Neural cell (in vitro differentiated cells): ENCODE measurements around the gene KRTAP5-8. TPM values are rescaled to one million over a fixed set of nuclear protein-coding genes. Genes with fewer than 3 reads are reported as not detected.

Experiments
- H2AFZ ChIP-seq: fragments of 200-600, 300-800 bp; sonication (generic), shearing (Covaris generic); 2 replicates; pipeline ENCODE4 v1.6.0; 2014; ENCODE audit warnings: low read depth, mild to moderate bottlenecking, antibody characterized with exemption, low read length, moderate library complexity
- H3F3A ChIP-seq: fragments of 200-600 bp; shearing (Covaris generic); 2 replicates; pipeline ENCODE4 v1.6.1; 2016; ENCODE audit warnings: mild to moderate bottlenecking, moderate library complexity, mixed read lengths, antibody characterized with exemption, low read length; ENCODE audit not compliant: insufficient read depth, poor library complexity, severe bottlenecking
- H3K27ac ChIP-seq: fragments of 200-600, 300-800 bp; sonication (generic), shearing (Covaris generic); 2 replicates; pipeline ENCODE4 v1.5.1; 2014; ENCODE audit warnings: mild to moderate bottlenecking, low read length, moderate library complexity
- H3K27me3 ChIP-seq: fragments of 300-800, 200-600 bp; sonication (generic), shearing (Covaris generic); 2 replicates; pipeline ENCODE4 v1.6.0; 2014; ENCODE audit warnings: mild to moderate bottlenecking, low read depth, low read length, moderate library complexity; ENCODE audit not compliant: insufficient read depth
- H3K36me3 ChIP-seq: fragments of 300-800, 200-600 bp; sonication (generic), shearing (Covaris generic); 2 replicates; pipeline ENCODE4 v1.5.1; 2014; ENCODE audit warnings: mild to moderate bottlenecking, antibody characterized with exemption, low read length, moderate library complexity; ENCODE audit not compliant: insufficient read depth
- H3K4me2 ChIP-seq: fragments of 300-800, 200-600 bp; sonication (generic), shearing (Covaris generic); 2 replicates; pipeline ENCODE4 v1.6.0; 2014; ENCODE audit warnings: mild to moderate bottlenecking, low read length
- H3K4me3 ChIP-seq: fragments of 300-800, 200-600 bp; sonication (generic), shearing (Covaris generic); 2 replicates; pipeline ENCODE4 v1.5.1; 2014; ENCODE audit warnings: mild to moderate bottlenecking, low read length, moderate library complexity
- H3K79me2 ChIP-seq: fragments of 200-600 bp; shearing (Covaris generic); replicated peaks from 2 replicates; pipeline ENCODE4 v1.6.0; 2014; ENCODE audit warnings: mild to moderate bottlenecking, low read length, moderate library complexity; ENCODE audit not compliant: insufficient read depth
- H3K9ac ChIP-seq: fragments of 300-800, 200-600 bp; sonication (generic), shearing (Covaris generic); 2 replicates; pipeline ENCODE4 v1.6.1; 2016; ENCODE audit warnings: mild to moderate bottlenecking, low read length, mixed read lengths
- H3K9me2 ChIP-seq: fragments of 200-600 bp; shearing (Covaris generic); 2 replicates; pipeline ENCODE4 v1.6.1; 2016; ENCODE audit warnings: mild to moderate bottlenecking, low read length, mixed read lengths; ENCODE audit not compliant: insufficient read depth
- H3K9me3 ChIP-seq: fragments of 200-600, 300-800 bp; sonication (generic), shearing (Covaris generic); 2 replicates; pipeline ENCODE4 v1.6.1; 2016; ENCODE audit warnings: mild to moderate bottlenecking, mixed run types, low read length, moderate library complexity, mixed read lengths
- H4K20me1 ChIP-seq: fragments of 200-600 bp; shearing (Covaris generic); 2 replicates; pipeline ENCODE4 v1.6.1; 2016; ENCODE audit warnings: mild to moderate bottlenecking, mixed run types; ENCODE audit not compliant: insufficient read depth
- CTCF ChIP-seq: fragments of 450-650 bp; IDR thresholded peaks from 2 replicates; pipeline ENCODE4 v1.5.1; 2014; ENCODE audit warnings: antibody characterized with exemption, mild to moderate bottlenecking, moderate library complexity; ENCODE audit not compliant: poor library complexity, severe bottlenecking
- EP300 ChIP-seq: fragments of 450-650 bp; conservative IDR thresholded peaks from 2 replicates; pipeline ENCODE4 v1.6.1; 2014; ENCODE audit warnings: antibody characterized with exemption, mild to moderate bottlenecking, moderate library complexity; ENCODE audit not compliant: poor library complexity, severe bottlenecking
- EZH2 ChIP-seq: fragments of 200-600, 300-800 bp; shearing (Covaris generic), sonication (generic); IDR thresholded peaks from 2 replicates; pipeline ENCODE4 v1.6.1; 2014; ENCODE audit warnings: antibody characterized with exemption, low read length, borderline replicate concordance, mild to moderate bottlenecking; ENCODE audit not compliant: insufficient read depth, poor library complexity, severe bottlenecking
- MXI1 ChIP-seq: fragments of 450-650 bp; conservative IDR thresholded peaks from 2 replicates; pipeline ENCODE4 v1.6.1; 2014; ENCODE audit warnings: antibody characterized with exemption, mild to moderate bottlenecking; ENCODE audit not compliant: poor library complexity, severe bottlenecking
- POLR2AphosphoS5 ChIP-seq: IDR thresholded peaks from 2 replicates; pipeline ENCODE4 v1.6.1; 2012
- RAD21 ChIP-seq: fragments of 450-650 bp; conservative IDR thresholded peaks from 2 replicates; pipeline ENCODE4 v1.6.1; 2014; ENCODE audit warnings: antibody characterized with exemption, mild to moderate bottlenecking, moderate library complexity
- REST ChIP-seq: IDR thresholded peaks from 2 replicates; pipeline ENCODE4 v1.6.1; 2012; ENCODE audit warnings: borderline replicate concordance
- SMC3 ChIP-seq: fragments of 450-650 bp; conservative IDR thresholded peaks from 2 replicates; pipeline ENCODE4 v1.6.1; 2014; ENCODE audit warnings: antibody characterized with exemption, mild to moderate bottlenecking, moderate library complexity; ENCODE audit not compliant: poor library complexity
- TAF1 ChIP-seq: IDR thresholded peaks from 2 replicates; pipeline ENCODE4 v1.6.1; 2012; ENCODE audit warnings: low read depth
- polyA plus RNA-seq: library from polyadenylated mRNA; depleted of rRNA; stranded (reverse); fragments of >200 nt; gene quantifications from 2 replicates; pipeline ENCODE4 v1.2.3, GENCODE V29; 2014

Gene KRTAP5-8
- polyA plus RNA-seq, 1 donor from 2014 or later, result not detected

GRCh38 chr11:71548716-71549151, 10.9 kb downstream of the KRTAP5-8 start:
- no peaks in the 10 kb centered on the region for H3K36me3 ChIP-seq
- no peaks in the 10 kb centered on the region for H3F3A ChIP-seq
- no peak overlapping the region for H3K9ac ChIP-seq
- H3K27ac ChIP-seq, result no peak overlapping the region
- no peaks in the 10 kb centered on the region for H3K79me2 ChIP-seq
- H3K4me3 ChIP-seq, result no peak overlapping the region
- TF ChIP-seq MXI1 (no peak), CTCF (no peak), REST (no peak), SMC3 (no peak), EZH2 (no peak)
- no peaks in the 10 kb centered on the region for H4K20me1 ChIP-seq
- no peaks in the 10 kb centered on the region for H3K9me2 ChIP-seq
- H2AFZ ChIP-seq, result no peak overlapping the region
- H3K4me2 ChIP-seq, result no peak overlapping the region
- H3K9me3 ChIP-seq, result no peaks in the 10 kb centered on the region
- no peaks in the 10 kb centered on the region for H3K27me3 ChIP-seq

- no peaks in the 10 kb centered on the region for H3F3A ChIP-seq
- no peaks in the 10 kb centered on the region for H3K27me3 ChIP-seq
- H3K4me3 ChIP-seq, result no peak overlapping the region
- H2AFZ ChIP-seq, result no peak overlapping the region
- no peaks in the 10 kb centered on the region for H3K9me3 ChIP-seq
- H3K27ac ChIP-seq, result no peak overlapping the region
- H3K9ac ChIP-seq, result no peak overlapping the region
- no peak overlapping the region for H3K4me2 ChIP-seq
- no peaks in the 10 kb centered on the region for H3K79me2 ChIP-seq
- H4K20me1 ChIP-seq, result no peaks in the 10 kb centered on the region
- no peaks in the 10 kb centered on the region for H3K9me2 ChIP-seq
- H3K36me3 ChIP-seq, result no peaks in the 10 kb centered on the region
- TF ChIP-seq TAF1 (no peak), POLR2AphosphoS5 (no peak)
Observed at GRCh38 chr11:71551711-71552110, 13.9 kb downstream of the KRTAP5-8 start.

- H4K20me1 ChIP-seq, result no peaks in the 10 kb centered on the region
Observed at GRCh38 chr11:71554996-71555395, 17.2 kb downstream of the KRTAP5-8 start.

More at GRCh38 chr11:71554996-71555395, 17.2 kb downstream of the KRTAP5-8 start:
- Histone ChIP-seq H3K4me2 (no peak overlapping the region), H3K9ac (no peak overlapping the region), H3K27me3 (no peaks in the 10 kb centered on the region), H3K4me3 (no peak overlapping the region), H3F3A (no peaks in the 10 kb centered on the region), H3K9me2 (no peaks in the 10 kb centered on the region), H3K9me3 (no peaks in the 10 kb centered on the region), H2AFZ (no peak overlapping the region), H3K36me3 (no peaks in the 10 kb centered on the region), H3K27ac (no peak overlapping the region), H3K79me2 (no peaks in the 10 kb centered on the region)
- TF ChIP-seq REST, result no peak
- TF ChIP-seq POLR2AphosphoS5, result no peak
- TF ChIP-seq EP300, result no peak
- no peak for TF ChIP-seq EZH2
- no peak for TF ChIP-seq SMC3
- TF ChIP-seq RAD21, result no peak
- no peak for TF ChIP-seq MXI1
- no peak for TF ChIP-seq TAF1
- no peak for TF ChIP-seq CTCF
